Fibroblast of pulmonary artery (primary cell): ENCODE data around the gene C19orf47.
"Not testable (repeated sequence)": the region's sequence is repeated elsewhere in the genome, so short reads cannot be mapped to it uniquely, and the experiment has no call there.

Experiments used
- DNase-seq: peaks from one replicate; pipeline ENCODE4 v3.0.0-alpha.2; 2010; ENCODE audit warnings: low read depth
- H3K4me3 ChIP-seq: replicated peaks from 2 replicates; pipeline ENCODE4 v1.5.1; 2011; ENCODE audit warnings: low read depth, mild to moderate bottlenecking, control low read depth, low read length, moderate library complexity
- TF ChIP-seq, protein P1 (sequence below): IDR thresholded peaks from 2 replicates; pipeline ENCODE4 v1.5.1; 2011; ENCODE audit warnings: mild to moderate bottlenecking, control low read depth, low read length, inconsistent platforms; ENCODE audit errors: missing control alignments

C19orf47 gene

DNA sequence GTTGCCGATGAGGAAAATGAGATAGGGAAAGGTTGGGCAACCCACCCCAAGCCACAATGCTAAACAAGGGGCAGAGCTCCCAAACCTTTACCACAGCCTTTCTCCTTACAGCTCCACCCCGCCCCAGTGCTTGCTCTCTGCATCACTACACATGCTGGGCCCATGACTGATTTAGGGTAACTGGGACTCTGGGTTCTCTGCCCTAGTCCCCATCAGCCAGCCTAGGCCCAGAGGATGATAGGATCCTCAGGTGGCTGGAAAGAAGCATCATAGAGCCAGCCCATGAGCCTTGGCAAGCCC, 11.6 kb downstream of the C19orf47 start:
- no peak overlapping the region for H3K4me3 ChIP-seq
- no peak for DNase-seq
- TF ChIP-seq, protein P1, sequence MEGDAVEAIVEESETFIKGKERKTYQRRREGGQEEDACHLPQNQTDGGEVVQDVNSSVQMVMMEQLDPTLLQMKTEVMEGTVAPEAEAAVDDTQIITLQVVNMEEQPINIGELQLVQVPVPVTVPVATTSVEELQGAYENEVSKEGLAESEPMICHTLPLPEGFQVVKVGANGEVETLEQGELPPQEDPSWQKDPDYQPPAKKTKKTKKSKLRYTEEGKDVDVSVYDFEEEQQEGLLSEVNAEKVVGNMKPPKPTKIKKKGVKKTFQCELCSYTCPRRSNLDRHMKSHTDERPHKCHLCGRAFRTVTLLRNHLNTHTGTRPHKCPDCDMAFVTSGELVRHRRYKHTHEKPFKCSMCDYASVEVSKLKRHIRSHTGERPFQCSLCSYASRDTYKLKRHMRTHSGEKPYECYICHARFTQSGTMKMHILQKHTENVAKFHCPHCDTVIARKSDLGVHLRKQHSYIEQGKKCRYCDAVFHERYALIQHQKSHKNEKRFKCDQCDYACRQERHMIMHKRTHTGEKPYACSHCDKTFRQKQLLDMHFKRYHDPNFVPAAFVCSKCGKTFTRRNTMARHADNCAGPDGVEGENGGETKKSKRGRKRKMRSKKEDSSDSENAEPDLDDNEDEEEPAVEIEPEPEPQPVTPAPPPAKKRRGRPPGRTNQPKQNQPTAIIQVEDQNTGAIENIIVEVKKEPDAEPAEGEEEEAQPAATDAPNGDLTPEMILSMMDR = no peak

GRCh38 chr19:40335855-40336600, 12.2 kb downstream of the C19orf47 start:
- no peak overlapping the region for H3K4me3 ChIP-seq
- TF ChIP-seq, protein P1 = no peak
- no peak for DNase-seq

- DNase-seq = no peak
- TF ChIP-seq, protein P1 = no peak
- H3K4me3 ChIP-seq = no peak overlapping the region
Measured at GRCh38 chr19:40335101-40335500, 13.1 kb downstream of the C19orf47 start.

DNA sequence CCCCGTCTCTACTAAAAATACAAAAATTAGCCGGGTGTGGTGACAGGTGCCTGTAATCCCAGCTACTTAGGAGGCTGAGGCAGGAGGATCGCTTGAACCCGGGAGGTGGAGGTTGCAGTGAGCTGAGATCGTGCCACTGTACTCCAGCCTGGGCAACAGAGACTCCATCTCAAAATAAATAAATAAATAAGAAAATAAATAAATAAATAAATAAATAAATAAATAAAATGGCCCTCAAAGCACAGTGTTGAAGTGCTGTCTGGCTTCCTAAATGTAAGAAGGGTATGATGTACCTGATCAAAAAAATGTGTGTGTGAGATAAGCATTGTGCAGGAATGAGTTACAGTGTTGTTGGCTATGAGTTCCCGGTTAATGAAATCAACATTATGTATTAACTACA, 15.1 kb downstream of the C19orf47 start:
- not testable (repeated sequence) for H3K4me3 ChIP-seq, DNase-seq

- H3K4me3 ChIP-seq = no peak overlapping the region
- no peak for DNase-seq
- TF ChIP-seq, protein P1 = no peak
Measured at GRCh38 chr19:40332669-40333068, 15.5 kb downstream of the C19orf47 start.

DNA sequence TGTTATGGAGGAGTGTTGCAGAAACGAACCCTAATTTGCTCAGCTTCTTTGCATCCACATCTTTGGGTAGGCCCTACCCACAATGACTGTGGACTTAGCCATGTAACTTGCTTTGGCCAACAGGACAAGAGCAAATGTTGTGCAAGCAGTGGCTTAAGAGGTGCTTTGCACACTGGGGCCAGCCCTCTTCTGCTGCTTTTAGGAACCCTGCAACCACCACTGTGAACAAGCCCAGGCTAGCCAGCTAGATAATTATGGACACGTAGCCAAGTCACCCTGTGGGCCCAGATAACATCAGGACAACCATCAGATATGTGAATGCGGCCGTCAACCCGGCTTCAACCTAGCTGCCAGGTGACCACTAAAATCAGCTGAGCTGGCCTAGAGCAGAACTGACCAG, 17.1 kb downstream of the C19orf47 start:
- TF ChIP-seq, protein P1 = no peak
- no peak for DNase-seq
- no peak overlapping the region for H3K4me3 ChIP-seq

GRCh38 chr19:40326201-40326600, 22.0 kb downstream of the C19orf47 start:
- no peak for DNase-seq
- TF ChIP-seq, protein P1 = no peak
- H3K4me3 ChIP-seq = no peak overlapping the region
